H1 (cell line): ENCODE data around the gene SCAF1. TPM values are rescaled to one million over a fixed set of nuclear protein-coding genes. Genes with fewer than 3 reads are reported as not detected.

ENCODE experiments used
- TCF12 ChIP-seq: IDR thresholded peaks from 2 replicates; pipeline ENCODE4 v1.6.1; 2011; ENCODE audit warnings: low read depth, mild to moderate bottlenecking, low read length
- polyA plus RNA-seq, 7 experiments: library from polyadenylated mRNA; depleted of rRNA in 3 of 7; stranded (reverse) in 5 of 7; unstranded in 2 of 7; fragments of >200 nt in 5 of 7; fragments of 200-250 nt in 2 of 7; gene quantifications; 1 replicate in 5 of 7; 2 replicates in 1 of 7; 4 replicates in 1 of 7; pipeline versions ENCODE4 v1.2.1 to v1.2.3, GENCODE V29; 2011 to 2013; ENCODE audit warnings: missing spikeins in 2 of 7, mixed read lengths in 2 of 7
- total RNA-seq: library from RNA; stranded (reverse); fragmentation: NEBNext Ultra II Directional; extraction: Animal tissue kit (Norgen Biotek cat#: 25700); gene quantifications from 2 replicates; pipeline ENCODE4 v1.2.1, GENCODE V29; 2021
- TF ChIP-seq, protein P1 (sequence below), 3 experiments: IDR thresholded peaks; 1 replicate in 2 of 3; 2 replicates in 1 of 3; pipeline versions ENCODE4 v1.5.1 to v1.6.1; 2011; ENCODE audit warnings: low read length in 3 of 3, mild to moderate bottlenecking in 3 of 3, inconsistent platforms in 2 of 3, low read depth in 1 of 3, moderate library complexity in 1 of 3; ENCODE audit not compliant: insufficient read depth in 1 of 3; ENCODE audit errors: control extremely low read depth in 1 of 3

SCAF1 gene
- total and polyA plus RNA-seq, 2 of the 8 experiments (the other 6 are each of a cell fraction or from before 2014, with no cell fraction given) = 9.7 to 81.7 TPM

DNA sequence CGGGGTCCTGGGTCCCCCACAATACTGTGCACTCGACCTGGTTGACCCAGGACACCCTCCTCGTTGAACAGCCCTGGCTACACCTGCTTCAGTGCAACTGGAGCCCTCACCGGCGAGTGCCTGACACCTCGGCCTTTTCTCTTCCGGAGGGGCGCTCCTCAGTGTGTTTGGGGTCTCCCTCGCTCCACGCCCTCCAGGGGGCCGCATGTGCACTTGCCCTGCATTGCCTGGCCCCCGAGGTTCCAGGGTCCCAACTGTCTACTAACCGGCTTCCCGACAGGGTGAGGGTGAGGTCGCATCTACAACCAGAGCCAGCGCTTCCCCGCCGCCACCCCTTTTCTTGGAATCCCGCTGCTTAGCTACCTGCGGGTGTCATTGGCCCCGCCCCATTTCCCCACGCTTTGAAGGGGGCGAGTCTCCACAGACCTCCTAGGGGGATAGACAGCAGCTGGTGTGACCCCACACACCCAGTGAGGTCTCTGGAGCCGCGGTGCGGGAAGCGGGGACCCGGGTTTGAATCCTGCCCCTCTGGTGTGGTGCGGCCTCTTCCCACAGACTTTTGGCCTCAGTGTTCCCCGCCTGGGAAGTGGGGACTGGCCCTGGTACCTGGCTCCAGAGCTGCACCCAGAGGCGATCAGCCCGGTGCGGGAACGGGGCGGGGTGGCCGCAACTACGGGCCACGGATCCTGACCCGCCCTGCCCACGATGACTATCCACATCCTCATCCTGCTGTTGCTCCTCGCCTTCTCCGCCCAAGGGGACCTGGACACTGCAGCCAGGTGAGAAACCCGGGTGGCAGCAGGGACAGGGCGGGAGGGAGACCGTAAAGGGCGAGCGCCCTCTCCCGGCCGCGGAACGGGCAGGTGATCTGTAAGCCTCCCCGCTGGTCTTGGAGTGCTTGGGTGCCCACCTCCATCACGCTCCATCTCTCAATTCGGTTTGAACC lies 47.4 kb downstream of the SCAF1 start, which contains the start of gene ADM5 (continued):
- TF ChIP-seq, protein P1, sequence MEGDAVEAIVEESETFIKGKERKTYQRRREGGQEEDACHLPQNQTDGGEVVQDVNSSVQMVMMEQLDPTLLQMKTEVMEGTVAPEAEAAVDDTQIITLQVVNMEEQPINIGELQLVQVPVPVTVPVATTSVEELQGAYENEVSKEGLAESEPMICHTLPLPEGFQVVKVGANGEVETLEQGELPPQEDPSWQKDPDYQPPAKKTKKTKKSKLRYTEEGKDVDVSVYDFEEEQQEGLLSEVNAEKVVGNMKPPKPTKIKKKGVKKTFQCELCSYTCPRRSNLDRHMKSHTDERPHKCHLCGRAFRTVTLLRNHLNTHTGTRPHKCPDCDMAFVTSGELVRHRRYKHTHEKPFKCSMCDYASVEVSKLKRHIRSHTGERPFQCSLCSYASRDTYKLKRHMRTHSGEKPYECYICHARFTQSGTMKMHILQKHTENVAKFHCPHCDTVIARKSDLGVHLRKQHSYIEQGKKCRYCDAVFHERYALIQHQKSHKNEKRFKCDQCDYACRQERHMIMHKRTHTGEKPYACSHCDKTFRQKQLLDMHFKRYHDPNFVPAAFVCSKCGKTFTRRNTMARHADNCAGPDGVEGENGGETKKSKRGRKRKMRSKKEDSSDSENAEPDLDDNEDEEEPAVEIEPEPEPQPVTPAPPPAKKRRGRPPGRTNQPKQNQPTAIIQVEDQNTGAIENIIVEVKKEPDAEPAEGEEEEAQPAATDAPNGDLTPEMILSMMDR (IDR thresholded peaks at IDR 0.05; ENCODE audit: control extremely low read depth in 1 of 3, insufficient read depth in 1 of 3, low read depth in 1 of 3, low read length in 3 of 3) = peak; percentile 65 to 91 (median 82)
- TF ChIP-seq TCF12 = 0 out of 2 replicates have a peak, but pooled peaks have one; percentile 44
